ENCODE data around the gene EXOC4.

- no peak for TF ChIP-seq FUBP1 (CRISPR knock-in tag; IDR thresholded peaks at IDR 0.05; ENCODE audit: borderline replicate concordance)
- no peak for TF ChIP-seq ASH2L (IDR thresholded peaks at IDR 0.05; ENCODE audit: insufficient read length, low read depth, low read length)
- no peak for TF ChIP-seq LCORL (IDR thresholded peaks at IDR 0.05)
- TF ChIP-seq LCORL (CRISPR knock-in tag; IDR thresholded peaks at IDR 0.05) = no peak
- TF ChIP-seq RBFOX2 (IDR thresholded peaks at IDR 0.05; ENCODE audit: low read depth, low read length) = no peak
- no peak for TF ChIP-seq TFAP4 (IDR thresholded peaks at IDR 0.05; ENCODE audit: borderline replicate concordance, low read depth)
- no peak for TF ChIP-seq XRCC5 (optimal IDR thresholded peaks at IDR 0.05; ENCODE audit: low read length)
- TF ChIP-seq PBX3 (CRISPR knock-in tag; IDR thresholded peaks at IDR 0.05; ENCODE audit: borderline replicate concordance) = no peak
- TF ChIP-seq SP2 (CRISPR knock-in tag; IDR thresholded peaks at IDR 0.05) = no peak
- TF ChIP-seq POLR2AphosphoS5 (IDR thresholded peaks at IDR 0.05; ENCODE audit: low read depth, low read length) = no peak
- TF ChIP-seq RNF219 (CRISPR knock-in tag; IDR thresholded peaks at IDR 0.05) = no peak
Measured at GRCh38 chr7:133540096-133540860, 287.4 kb downstream of the EXOC4 start.

All from HepG2 (cell line).